Measurements from ENCODE around the gene LRRIQ4.

GRCh38 chr3:169811631-169812331 is 889 bp upstream of the LRRIQ4 start:
- TF ChIP-seq POLR2A (IDR thresholded peaks at IDR 0.05) (no peak), CTCF (IDR thresholded peaks at IDR 0.05) (no peak), POLR2AphosphoS5 (IDR thresholded peaks at IDR 0.05) (no peak), EP300 (IDR thresholded peaks at IDR 0.05) (no peak)
